Measurements from ENCODE around the gene R3HDM2.

DNA sequence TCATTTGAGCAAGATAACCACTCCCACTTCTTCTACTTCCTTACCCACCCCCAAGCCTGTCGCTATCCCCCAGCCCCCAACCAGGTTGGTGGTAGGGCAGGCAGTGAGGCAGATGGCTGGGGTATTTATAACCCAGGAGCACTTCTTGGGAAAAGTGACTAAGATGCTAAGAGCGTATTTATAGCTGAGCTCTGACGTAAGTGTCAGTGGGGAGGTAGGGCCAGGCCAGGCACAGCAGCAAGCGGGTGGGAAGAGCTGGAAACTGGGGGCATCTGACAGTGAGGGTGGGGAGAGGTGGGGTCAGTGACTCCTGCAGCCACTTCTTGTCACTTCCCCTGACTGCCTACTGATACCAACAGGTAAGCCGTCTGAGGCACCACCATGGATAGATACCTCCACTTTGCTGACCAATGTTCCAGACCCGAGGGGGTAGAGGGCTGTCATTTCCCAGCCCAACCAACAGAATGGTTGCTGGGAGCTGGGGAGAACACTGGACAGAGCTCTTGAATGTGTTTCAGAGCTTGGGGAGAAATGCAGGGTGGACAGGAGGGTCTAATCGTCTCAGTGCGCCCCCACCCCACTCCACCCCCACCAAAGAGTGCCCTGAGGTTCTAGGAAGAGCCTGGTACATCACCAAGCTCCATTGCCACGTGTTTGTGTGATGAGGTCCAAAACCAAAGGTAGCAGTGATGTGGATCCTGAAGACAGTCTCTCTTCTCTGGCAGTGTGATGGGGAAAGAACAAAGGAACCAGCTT lies 21.5 kb upstream of the R3HDM2 start:
- TF ChIP-seq EZH2 (IDR thresholded peaks at IDR 0.05; ENCODE audit: borderline replicate concordance, low read depth, low read length, poor library complexity, severe bottlenecking) (no peak), CTCF (conservative IDR thresholded peaks at IDR 0.05; ENCODE audit: low read depth, low read length) (no peak)

Data from A673 (cell line).